Heart left ventricle (tissue), 16 donors: ENCODE results near the gene TNFRSF6B. TPM values are rescaled to one million over a fixed set of nuclear protein-coding genes. Genes with fewer than 3 reads are reported as not detected.

Experiments
- ATAC-seq, 4 donors: fragments of 200-7000 bp; cut with Tn5 transposase; one replicate each; pipeline ENCODE4 v1.9.1; 2020 to 2022; ENCODE audit warnings: moderate library complexity in 4 of 4, mild to moderate bottlenecking in 3 of 4, moderate number of reproducible peaks in 1 of 4
- DNase-seq, 5 donors: peaks; one replicate each; pipeline ENCODE4 v3.0.0-alpha.2; 2020
- H3K27ac ChIP-seq, 12 donors: fragments of 200-600 bp; sonication (generic) in 4 of 12; one replicate each; pipeline versions ENCODE4 v1.5.0 to v1.8.0; 2016 to 2022; ENCODE audit warnings: mild to moderate bottlenecking in 2 of 12
- H3K27me3 ChIP-seq, 9 donors: fragments of 200-600 bp; sonication (generic) in 2 of 9; one replicate each; pipeline versions ENCODE4 v1.5.1 to v1.8.0; 2016 to 2022; ENCODE audit warnings: mild to moderate bottlenecking in 3 of 9
- H3K36me3 ChIP-seq, 9 donors: fragments of 200-600 bp; sonication (generic) in 2 of 9; one replicate each; pipeline versions ENCODE4 v1.5.0 to v1.8.0; 2018 to 2022; ENCODE audit warnings: mild to moderate bottlenecking in 2 of 9
- H3K4me1 ChIP-seq, 12 donors: fragments of 200-600 bp; sonication (generic) in 4 of 12; one replicate each; pipeline versions ENCODE4 v1.5.0 to v1.8.0; 2016 to 2022; ENCODE audit warnings: mild to moderate bottlenecking in 3 of 12
- H3K4me3 ChIP-seq, 12 donors: fragments of 200-600 bp; sonication (generic) in 4 of 12; one replicate each; pipeline versions ENCODE4 v1.5.0 to v1.8.0; 2017 to 2022; ENCODE audit warnings: mild to moderate bottlenecking in 9 of 12, moderate library complexity in 4 of 12
- H3K9me3 ChIP-seq, 12 donors: fragments of 200-600 bp; sonication (generic) in 4 of 12; one replicate each; pipeline versions ENCODE4 v1.5.0 to v1.8.0; 2016 to 2022; ENCODE audit warnings: mild to moderate bottlenecking in 1 of 12
- CTCF ChIP-seq, 12 donors: fragments of 200-600 bp; sonication (generic) in 4 of 12; IDR thresholded peaks; one replicate each; pipeline versions ENCODE4 v1.5.0 to v1.8.0; 2018 to 2022; ENCODE audit warnings: antibody characterized with exemption in 12 of 12, mild to moderate bottlenecking in 5 of 12
- POLR2A ChIP-seq, 2 donors: fragments of 450-650 bp; IDR thresholded peaks; one replicate each; pipeline ENCODE4 v1.6.1; 2017; ENCODE audit warnings: antibody characterized with exemption in 2 of 2, mild to moderate bottlenecking in 2 of 2, moderate library complexity in 2 of 2
- WGBS, 4 donors: extraction: QIAGEN DNeasy Blood & Tissue Kit in 2 of 4; methylation state at CpG; one replicate each; pipeline versions ENCODE4 v1.1.5 to v1.1.7; 2013 to 2018; 5-methylcytosine and 5-hydroxymethylcytosine counted together
- intact Hi-C, 10 donors: fragments of 100-400 bp; cut with DNase I; formaldehyde crosslinking; loops; one replicate each; pipeline versions ENCODE4 v1.11.1 to v1.14.2; 2022
- polyA plus RNA-seq, 2 donors: library from polyadenylated mRNA; stranded (reverse); fragments of 200-250 nt; gene quantifications; one replicate each; pipeline ENCODE4 v1.2.3, GENCODE V29; 2013
- total RNA-seq, 9 donors: library from RNA; depleted of rRNA in 2 of 9; stranded (reverse); fragments of >200 nt in 2 of 9; fragmentation: NEBNext Ultra II Directional in 3 of 9; extraction: Animal tissue kit (Norgen Biotek cat#: 25700) in 3 of 9; gene quantifications; one replicate each; pipeline versions ENCODE4 v1.1.0 to v1.2.4, GENCODE V29; 2016 to 2023
- donor health status: ischemic (EF 13 %, LVEDD 7.1; RV severe dilation, severe dysfunction).
- donor health status: healthy with polysubstance abuse.
- donor health status: DM: no; HTN: yes; CAD: no.
- donor health status: DM: no; HTN: no; CAD: no.
- donor health status: ischemic (EF 25% LVEDD 6.9; RV normal size, moderate dysfunction).
- donor health status: ischemic (EF 25% LVEDD 5.7; RV mildly dilated, moderate dysfunction).
- donor health status: healthy.
- donor health status: DM: yes; HTN: yes; CAD: no.
- donor health status: ischemic (EF 35%, LVEDD 5.7; RV mildly dilated, moderate dysfunction).
- donor health status: nonischemic (EF 11% LVEDD 7.7; RV severe dilation, severe dysfunction).
- donor health status: DM: yes; HTN: yes; CAD: no.
- donor health status: PGD.
- donor health status: ischemic (EF 29% LVEDD 5.4; RV normal size, mild dysfunction).
- donor health status: nonischemic (EF 23%, LVEDD 6.1; RV moderate dilation, normal function).

Gene TNFRSF6B
- total and polyA plus RNA-seq, 11 donors: 0.42 to 6.4 (median 1.7) TPM; not detected in 1

DNA sequence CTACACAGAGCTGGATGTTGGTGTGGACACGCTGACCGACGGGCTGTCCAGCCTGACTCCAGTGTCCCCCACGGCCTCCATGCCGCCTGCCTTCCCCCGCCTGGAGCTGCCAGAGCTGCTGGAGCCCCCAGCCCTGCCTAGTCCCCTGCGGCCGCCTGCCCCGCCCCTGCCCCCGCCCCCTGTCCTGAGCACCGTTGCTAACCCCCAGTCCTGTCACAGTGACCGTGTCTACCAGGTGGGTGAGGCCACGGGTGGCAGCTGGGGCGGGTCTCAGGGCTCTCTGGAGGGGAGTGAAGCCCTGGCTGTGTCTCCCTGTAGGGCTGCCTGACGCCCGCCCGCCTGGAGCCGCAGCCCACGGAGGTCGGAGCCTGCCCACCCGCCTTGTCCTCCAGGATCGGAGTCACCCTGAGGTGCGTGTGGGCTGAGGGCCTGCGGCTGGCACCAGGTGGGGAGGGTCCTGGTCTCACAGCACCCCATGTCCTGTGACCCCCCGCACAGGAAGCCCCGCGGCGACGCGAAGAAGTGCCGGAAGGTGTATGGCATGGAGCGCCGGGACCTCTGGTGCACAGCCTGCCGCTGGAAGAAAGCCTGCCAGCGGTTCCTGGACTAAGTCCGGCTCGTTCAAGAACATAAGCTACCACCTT lies 46.1 kb downstream of the TNFRSF6B start:
- Histone ChIP-seq H3K27ac (peak overlapping the region in 3 of 12 donors; percentile 1 to 94 (median 92)), H3K4me3 (no peak overlapping the region), H3K4me1 (peaks cover 8 to 42% (median 31%) of the 10 kb centered on the region in 12 donors), H3K9me3 (no peaks in the 10 kb centered on the region), H3K27me3 (no peaks in the 10 kb centered on the region), H3K36me3 (peaks cover 0 to 54% (median 45%) of the 10 kb centered on the region in 9 donors)
- TF ChIP-seq POLR2A (IDR thresholded peaks at IDR 0.05) (no peak), CTCF (IDR thresholded peaks at IDR 0.05) (no peak)
- intact Hi-C loops: loop anchor here in 1 of 10 donors (5.0 kb wide), 1 partner anchor 85 kb away; no protein-coding TSS in a partner anchor
- ATAC-seq (no peak), DNase-seq (peak in 1 of 5 donors; percentile 52)
- 82 to 86% (median 84%) methylated on average over 19 to 37 of the region's 37 CpGs for WGBS, 4 donors

- Histone ChIP-seq H3K36me3 (peaks cover 0 to 61% (median 45%) of the 10 kb centered on the region in 9 donors), H3K27ac (no peak overlapping the region), H3K9me3 (no peaks in the 10 kb centered on the region), H3K4me3 (no peak overlapping the region), H3K27me3 (no peaks in the 10 kb centered on the region), H3K4me1 (peaks cover 5 to 38% (median 22%) of the 10 kb centered on the region in 12 donors)
- intact Hi-C loops: loop anchor here in 1 of 10 donors (5.0 kb wide), 1 partner anchor 84 kb away; no protein-coding TSS in a partner anchor
- no peak for TF ChIP-seq CTCF (IDR thresholded peaks at IDR 0.05)
- no peak for TF ChIP-seq POLR2A (IDR thresholded peaks at IDR 0.05)
- no peak for ATAC-seq
- WGBS, 4 donors: 86 to 88% (median 88%) methylated on average over 30 to 31 of the region's 31 CpGs
- peak in 1 of 5 donors; percentile 56 for DNase-seq
Observed at GRCh38 chr20:63743210-63743970, 46.9 kb downstream of the TNFRSF6B start.

DNA sequence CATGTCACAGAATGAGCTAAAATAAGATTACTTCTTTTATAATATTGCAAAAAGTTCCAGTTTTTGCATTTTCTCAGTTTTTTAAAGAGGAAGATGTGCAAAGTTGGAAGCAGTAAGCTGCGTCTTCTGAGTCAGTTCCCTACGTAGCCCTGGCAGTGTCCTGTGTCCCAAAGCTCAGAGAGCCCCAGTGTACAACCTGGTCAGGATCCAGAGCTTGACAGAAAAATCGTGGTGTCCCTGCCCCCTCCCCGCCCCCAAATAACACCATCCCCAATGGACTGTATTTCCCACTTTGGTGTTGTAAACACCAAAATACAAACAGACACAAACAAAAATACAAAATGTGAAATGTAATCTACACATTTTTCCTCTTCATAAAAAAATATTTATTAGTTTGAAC lies 47.7 kb downstream of the TNFRSF6B start:
- no peak overlapping the region for H3K27ac ChIP-seq
- intact Hi-C loops: loop anchor here in 1 of 10 donors (5.0 kb wide), 1 partner anchor 83 kb away; no protein-coding TSS in a partner anchor
- peaks cover 0 to 69% (median 48%) of the 10 kb centered on the region in 9 donors for H3K36me3 ChIP-seq

More for the DNA sequence above, 47.7 kb downstream of the TNFRSF6B start:
- DNase-seq (no peak), ATAC-seq (no peak)
- WGBS, 4 donors: 69 to 80% (median 73%) methylated on average over 4 of the region's 4 CpGs
- Histone ChIP-seq H3K27me3 (no peaks in the 10 kb centered on the region), H3K9me3 (no peaks in the 10 kb centered on the region), H3K4me3 (no peak overlapping the region), H3K4me1 (peaks cover 5 to 30% (median 14%) of the 10 kb centered on the region in 12 donors)
- no peak for TF ChIP-seq POLR2A (IDR thresholded peaks at IDR 0.05)
- TF ChIP-seq CTCF (IDR thresholded peaks at IDR 0.05): no peak
